ENCODE measurements around the gene ING3. TPM values are rescaled to one million over a fixed set of nuclear protein-coding genes. Genes with fewer than 3 reads are reported as not detected.

The ING3 gene
- total and polyA plus RNA-seq, 2 donors (not counting 3 experiments of a cell fraction or from before 2014, with no cell fraction given), result 8.7 to 19.6 TPM

GRCh38 chr7:120926943-120927346 lies 23.6 kb upstream of the ING3 start:
- no peak for DNase-seq (ENCODE audit: low read depth, low spot score)
- intact Hi-C loops (cut with micrococcal nuclease), result no loop called here

More at GRCh38 chr7:120926943-120927346, 23.6 kb upstream of the ING3 start:
- H4K20me1 ChIP-seq (replicated peaks; ENCODE audit: control insufficient read depth, extremely low read depth, insufficient read depth, low read length), result no peaks in the 10 kb centered on the region
- BruUV-seq (replicated peaks), result no TSS peak
- H3K27me3 ChIP-seq (ENCODE audit: control insufficient read depth in 2 of 2, insufficient read depth in 2 of 2, low read length in 2 of 2), result no peaks in the 10 kb centered on the region
- ChIA-PET CTCF (interaction anchor here (1.0 to 1.1 kb wide), 2 partner anchors 24 to 135 kb away, joined by 3 read pairs; partner anchors contain the start of gene ING3), POLR2A (no interaction called here)
- TF ChIP-seq EZH2 (IDR thresholded peaks at IDR 0.05; ENCODE audit: borderline replicate concordance, low read depth, low read length, severe bottlenecking) (no peak), JUN (IDR thresholded peaks at IDR 0.05; ENCODE audit: borderline replicate concordance, insufficient read depth, insufficient read length, low read depth) (no peak), GATA2 (IDR thresholded peaks at IDR 0.05; ENCODE audit: insufficient read depth, insufficient read length, low read depth, low read length) (no peak), MAX (IDR thresholded peaks at IDR 0.05; ENCODE audit: insufficient read depth, insufficient read length) (no peak), POLR2A (IDR thresholded peaks at IDR 0.05; ENCODE audit: low read depth, low read length) (no peak), FOS (IDR thresholded peaks at IDR 0.05; ENCODE audit: borderline replicate concordance, insufficient read depth, low read length) (no peak), MYC (IDR thresholded peaks at IDR 0.05; ENCODE audit: low read depth, low read length) (no peak), POLR2AphosphoS5 (IDR thresholded peaks at IDR 0.05; ENCODE audit: insufficient read depth, low read depth, low read length) (no peak), CTCF (IDR thresholded peaks at IDR 0.05; ENCODE audit: extremely low read depth in 1 of 2, insufficient read depth in 1 of 2, low read depth in 1 of 2, low read length in 2 of 2) (no peak)
- dilution Hi-C loops (cut with MboI; ENCODE audit: extremely low pct_ligation_motif_present, low sequenced_read_pairs), result no loop called here
- H3K27ac ChIP-seq (ENCODE audit: insufficient read depth, low read depth, low read length), result no peak overlapping the region
- no peak for FAIRE-seq
- H3K9me3 ChIP-seq (replicated peaks; ENCODE audit: control insufficient read depth, insufficient read depth, low read length), result no peaks in the 10 kb centered on the region
- no peak overlapping the region for H3K4me2 ChIP-seq (ENCODE audit: insufficient read depth, low read length)
- peaks cover 25% of the 10 kb centered on the region for H3K4me1 ChIP-seq (ENCODE audit: control insufficient read depth, extremely low read depth, insufficient read depth, low read length)
- H3K9me1 ChIP-seq (replicated peaks; ENCODE audit: control insufficient read depth, extremely low read depth, insufficient read depth, low read length), result no peaks in the 10 kb centered on the region
- H3K36me3 ChIP-seq (ENCODE audit: control insufficient read depth in 2 of 2, extremely low read depth in 1 of 2, insufficient read depth in 2 of 2, low read length in 2 of 2), result no peaks in the 10 kb centered on the region
- peak overlapping the region; percentile 31 for H2AFZ ChIP-seq (ENCODE audit: low read depth, low read length)
- H3K4me3 ChIP-seq (replicated peaks in 1 of 3; ENCODE audit: insufficient read depth in 1 of 3, low read depth in 1 of 3, low read length in 3 of 3), result no peak overlapping the region
- H3K79me2 ChIP-seq (ENCODE audit: control insufficient read depth, insufficient read depth, low read length), result no peaks in the 10 kb centered on the region
- H3K9ac ChIP-seq (replicated peaks; ENCODE audit: extremely low read depth, insufficient read depth, low read length), result no peak overlapping the region
